B cell (primary cell): ENCODE results near the gene SIRT3. TPM values are rescaled to one million over a fixed set of nuclear protein-coding genes. Genes with fewer than 3 reads are reported as not detected.

Experiments used
- ATAC-seq: fragments of 200-7000 bp; cut with Tn5 transposase; one replicate; pipeline ENCODE4 v1.10.0; 2021; ENCODE audit warnings: low read depth, mild to moderate bottlenecking, moderate number of reproducible peaks, moderate library complexity
- CTCF ChIA-PET: fragments of 350-600 bp; sonication (Branson Sonifier 250); formaldehyde crosslinking; loops from one replicate; lab custom pipeline; 2021; ENCODE audit warnings: antibody characterized with exemption, inconsistent platforms; lab: Charles Lee
- POLR2A ChIA-PET: fragments of 350-600 bp; sonication (Branson Sonifier 250); formaldehyde crosslinking; loops from one replicate; lab custom pipeline; 2021; ENCODE audit warnings: antibody characterized with exemption; lab: Charles Lee
- DNase-seq: peaks from one replicate; pipeline ENCODE4 v3.0.0; 2013
- H2AFZ ChIP-seq: 2 replicates; pipeline ENCODE4 v1.6.1; 2012; ENCODE audit warnings: mild to moderate bottlenecking, low read depth, low read length; ENCODE audit not compliant: insufficient read depth, poor library complexity, severe bottlenecking
- H3K27ac ChIP-seq, 2 donors: 1 replicate in 1 of 2; 2 replicates in 1 of 2; pipeline ENCODE4 v1.5.1; 2012 to 2013; ENCODE audit warnings: low read length in 2 of 2, mild to moderate bottlenecking in 2 of 2, moderate library complexity in 1 of 2
- H3K27me3 ChIP-seq, 4 experiments: fragments of 200-600 bp in 1 of 4; sonication (generic) in 1 of 4; replicated peaks in 1 of 4; 1 replicate in 2 of 4; 2 replicates in 2 of 4; pipeline versions ENCODE4 v1.6.1 to v1.7.0; 2013 to 2016; ENCODE audit warnings: low read length in 3 of 4, mild to moderate bottlenecking in 2 of 4, mixed read lengths in 1 of 4, moderate library complexity in 1 of 4; ENCODE audit not compliant: insufficient read depth in 4 of 4, control insufficient read depth in 3 of 4; ENCODE audit errors: control extremely low read depth in 1 of 4
- H3K36me3 ChIP-seq, 2 experiments: replicated peaks in 1 of 2; 1 replicate in 1 of 2; 2 replicates in 1 of 2; pipeline versions ENCODE4 v1.6.1 to v1.7.1; 2013; ENCODE audit warnings: low read length in 1 of 2; ENCODE audit not compliant: insufficient read depth in 2 of 2, control insufficient read depth in 1 of 2; ENCODE audit errors: control extremely low read depth in 1 of 2, extremely low read depth in 1 of 2
- H3K4me1 ChIP-seq, 2 donors: fragments of 200-600 bp in 1 of 2; sonication (generic) in 1 of 2; 1 replicate in 1 of 2; 2 replicates in 1 of 2; pipeline versions ENCODE4 v1.5.1 to v1.6.1; 2013 to 2017; ENCODE audit warnings: low read length in 2 of 2; ENCODE audit not compliant: control insufficient read depth in 2 of 2, insufficient read depth in 2 of 2
- H3K4me2 ChIP-seq: replicated peaks from 2 replicates; pipeline ENCODE3; 2012; ENCODE audit warnings: mild to moderate bottlenecking, low read depth, low read length; ENCODE audit not compliant: poor library complexity, severe bottlenecking
- H3K4me3 ChIP-seq, 5 experiments: fragments of 200-600 bp in 1 of 5; sonication (generic) in 1 of 5; 1 replicate in 3 of 5; 2 replicates in 2 of 5; pipeline versions ENCODE4 v1.5.1 to v1.7.0; 2011 to 2016; ENCODE audit warnings: low read length in 4 of 5, mild to moderate bottlenecking in 4 of 5, low read depth in 2 of 5, control low read depth in 1 of 5, moderate library complexity in 1 of 5; ENCODE audit not compliant: insufficient read depth in 1 of 5; ENCODE audit errors: control extremely low read depth in 1 of 5, extremely low read depth in 1 of 5
- H3K79me2 ChIP-seq: fragments of 200-600 bp; sonication (generic); one replicate; pipeline ENCODE4 v1.6.0; 2016; ENCODE audit warnings: low read length; ENCODE audit not compliant: control insufficient read depth, insufficient read depth
- H3K9ac ChIP-seq: fragments of 200-600 bp; sonication (generic); 2 replicates; pipeline ENCODE4 v1.6.1; 2017; ENCODE audit warnings: mild to moderate bottlenecking, low read length, moderate library complexity
- H3K9me3 ChIP-seq, 3 donors: one replicate each; pipeline versions ENCODE4 v1.6.1 to v1.7.1; 2013; ENCODE audit warnings: low read length in 2 of 3; ENCODE audit not compliant: control insufficient read depth in 2 of 3, insufficient read depth in 1 of 3; ENCODE audit errors: control extremely low read depth in 1 of 3
- H4K20me1 ChIP-seq: 2 replicates; pipeline ENCODE4 v1.6.0; 2012; ENCODE audit warnings: mild to moderate bottlenecking, low read length; ENCODE audit not compliant: insufficient read depth, control insufficient read depth, poor library complexity, severe bottlenecking
- H3K27ac Mint-ChIP-seq: one replicate; pipeline ENCODE4 v1.8.0; 2021; ENCODE audit warnings: mixed read lengths
- H3K27me3 Mint-ChIP-seq: one replicate; pipeline ENCODE4 v1.8.0; 2021; ENCODE audit warnings: mixed read lengths
- H3K4me1 Mint-ChIP-seq: one replicate; pipeline ENCODE4 v1.8.0; 2021; ENCODE audit warnings: mixed read lengths
- H3K4me3 Mint-ChIP-seq: one replicate; pipeline ENCODE4 v1.8.0; 2021; ENCODE audit warnings: mixed read lengths
- H3K9me3 Mint-ChIP-seq: one replicate; pipeline ENCODE4 v1.8.0; 2022; ENCODE audit warnings: mixed read lengths; ENCODE audit not compliant: insufficient read depth
- CTCF ChIP-seq: fragments of 200-600 bp; IDR thresholded peaks from one replicate; pipeline ENCODE4 v1.8.0; 2022; ENCODE audit warnings: antibody characterized with exemption, mild to moderate bottlenecking
- EZH2 ChIP-seq: IDR thresholded peaks from 2 replicates; pipeline ENCODE4 v1.6.1; 2012; ENCODE audit warnings: borderline replicate concordance, low read depth, mild to moderate bottlenecking, moderate library complexity, low read length; ENCODE audit not compliant: insufficient read depth, poor library complexity, severe bottlenecking
- WGBS: methylation state at CpG from one replicate; pipeline ENCODE4 v1.1.5; 2013; ENCODE audit warnings: missing lambda C conversion rate; ENCODE audit not compliant: insufficient coverage; 5-methylcytosine and 5-hydroxymethylcytosine counted together
- intact Hi-C: fragments of 100-400 bp; cut with micrococcal nuclease; formaldehyde crosslinking; loops from one replicate; pipeline ENCODE4 v1.10.0; 2022
- polyA plus RNA-seq: library from polyadenylated mRNA; depleted of rRNA; stranded (reverse); fragments of >200 nt; gene quantifications from 2 replicates; pipeline ENCODE4 v1.2.3, GENCODE V29; 2012
- total RNA-seq, 2 donors: library from RNA; stranded (reverse); fragments of 120-200 nt in 1 of 2; gene quantifications; 1 replicate in 1 of 2; 2 replicates in 1 of 2; pipeline versions ENCODE4 v1.2.3 to v1.2.4, GENCODE V29; 2013 to 2022

Gene SIRT3
- total and polyA plus RNA-seq, 2 donors (not counting 1 experiment from before 2014, with no cell fraction given): 22.9 to 27.9 TPM

GRCh38 chr11:232783-233565 is 3.2 kb downstream of the SIRT3 start:
- no peak overlapping the region for H3K27ac Mint-ChIP-seq
- H3K27me3 Mint-ChIP-seq: no peaks in the 10 kb centered on the region
- TF ChIP-seq CTCF: no peak
- no peak for TF ChIP-seq EZH2
- POLR2A ChIA-PET: interaction anchor here (1.3 kb wide), 1 partner anchor 26 kb away, joined by 3 read pairs; the partner anchor contains the start of gene BET1L
- H3K4me1 Mint-ChIP-seq: peaks cover 22% of the 10 kb centered on the region
- intact Hi-C loops: no loop called here
- H2AFZ ChIP-seq: no peak overlapping the region
- ATAC-seq (no peak), DNase-seq (no peak)
- no peak overlapping the region for H3K4me3 ChIP-seq
- H3K9me3 Mint-ChIP-seq: no peaks in the 10 kb centered on the region
- 96% methylated on average over 20 of the region's 20 CpGs for WGBS
- H4K20me1 ChIP-seq: peaks cover 8% of the 10 kb centered on the region
- no peaks in the 10 kb centered on the region for H3K9me3 ChIP-seq
- CTCF ChIA-PET: no interaction called here
- H3K36me3 ChIP-seq: peaks cover 0 to 12% of the 10 kb centered on the region in 2 experiments
- H3K9ac ChIP-seq: no peak overlapping the region
- H3K79me2 ChIP-seq: peaks cover 25% of the 10 kb centered on the region
- H3K4me2 ChIP-seq: no peak overlapping the region
- H3K4me1 ChIP-seq: peaks cover 15 to 17% of the 10 kb centered on the region in 2 donors
- H3K27me3 ChIP-seq: no peaks in the 10 kb centered on the region
- no peak overlapping the region for H3K4me3 Mint-ChIP-seq
- no peak overlapping the region for H3K27ac ChIP-seq

- CTCF ChIA-PET: interaction anchor here (2.2 kb wide), 1 partner anchor 20 kb away, joined by 8 read pairs; no protein-coding TSS in a partner anchor
Observed at GRCh38 chr11:230431-230830, 5.7 kb downstream of the SIRT3 start.

More at GRCh38 chr11:230431-230830, 5.7 kb downstream of the SIRT3 start:
- no peaks in the 10 kb centered on the region for H4K20me1 ChIP-seq
- over 99% methylated on average over 9 of the region's 10 CpGs for WGBS
- no peak overlapping the region for H3K27ac ChIP-seq
- H3K4me3 Mint-ChIP-seq: no peak overlapping the region
- no peak overlapping the region for H3K4me3 ChIP-seq
- peaks cover 4% of the 10 kb centered on the region in 2 donors for H3K4me1 ChIP-seq
- H3K36me3 ChIP-seq: peaks cover 0 to 14% of the 10 kb centered on the region in 2 experiments
- H3K9me3 ChIP-seq: no peaks in the 10 kb centered on the region
- H3K4me2 ChIP-seq: no peak overlapping the region
- no peak for DNase-seq
- no peak overlapping the region for H3K27ac Mint-ChIP-seq
- H3K27me3 Mint-ChIP-seq: no peaks in the 10 kb centered on the region
- no peak overlapping the region for H2AFZ ChIP-seq
- H3K9me3 Mint-ChIP-seq: no peaks in the 10 kb centered on the region
- no peaks in the 10 kb centered on the region for H3K27me3 ChIP-seq
- peaks cover 24% of the 10 kb centered on the region for H3K79me2 ChIP-seq
- peaks cover 13% of the 10 kb centered on the region for H3K4me1 Mint-ChIP-seq
- no peak for ATAC-seq
- H3K9ac ChIP-seq: no peak overlapping the region
- intact Hi-C loops: no loop called here
- POLR2A ChIA-PET: interaction anchor here (1.6 kb wide), 1 partner anchor 23 kb away, joined by 4 read pairs; the partner anchor contains the start of genes BET1L and RIC8A
- TF ChIP-seq CTCF (no peak), EZH2 (no peak)
